GM18508 (cell line): ENCODE measurements around the gene SOX4.

Source experiments
- ATAC-seq: cut with Tn5 transposase; IDR thresholded peaks from one replicate; pipeline ENCODE4 v1.9.1; 2021; ENCODE audit warnings: moderate number of reproducible peaks; ENCODE audit not compliant: insufficient read depth, unreplicated experiment

The SOX4 gene

GRCh38 chr6:21592953-21593352, 598 bp upstream of the SOX4 start:
- no peak for ATAC-seq

- ATAC-seq = no peak
These were observed 420 bp downstream of the SOX4 start for GRCh38 chr6:21593927-21594415.

GRCh38 chr6:21594416-21595281, 1.1 kb downstream of the SOX4 start:
- ATAC-seq = no peak

GRCh38 chr6:21595285-21596144, 2.0 kb downstream of the SOX4 start:
- ATAC-seq = no peak

- ATAC-seq = no peak
These were observed 2.8 kb downstream of the SOX4 start for GRCh38 chr6:21596145-21596948.

GRCh38 chr6:21596949-21597682, 3.6 kb downstream of the SOX4 start:
- no peak for ATAC-seq

GRCh38 chr6:21597801-21598673, 4.5 kb downstream of the SOX4 start:
- ATAC-seq = no peak

GRCh38 chr6:21598674-21599023, 5.1 kb downstream of the SOX4 start:
- no peak for ATAC-seq

GRCh38 chr6:21599051-21599696, 5.6 kb downstream of the SOX4 start:
- no peak for ATAC-seq

- no peak for ATAC-seq
These were observed 7.9 kb downstream of the SOX4 start for GRCh38 chr6:21601339-21601923.

- no peak for ATAC-seq
These were observed 8.4 kb downstream of the SOX4 start for GRCh38 chr6:21601932-21602390.

GRCh38 chr6:21603082-21603952, 9.8 kb downstream of the SOX4 start:
- no peak for ATAC-seq

- no peak for ATAC-seq
These were observed 10.5 kb downstream of the SOX4 start for GRCh38 chr6:21604081-21604480.

GRCh38 chr6:21605166-21605565, 11.6 kb downstream of the SOX4 start:
- ATAC-seq = no peak

GRCh38 chr6:21608601-21609000, 15.1 kb downstream of the SOX4 start:
- no peak for ATAC-seq

GRCh38 chr6:21609881-21610329, 16.4 kb downstream of the SOX4 start:
- no peak for ATAC-seq

GRCh38 chr6:21610341-21610740, 16.8 kb downstream of the SOX4 start:
- no peak for ATAC-seq
